Measurements from ENCODE around the gene THBS2. TPM values are rescaled to one million over a fixed set of nuclear protein-coding genes. Genes with fewer than 3 reads are reported as not detected.
"Not testable (repeated sequence)": the region's sequence is repeated elsewhere in the genome, so short reads cannot be mapped to it uniquely, and the experiment has no call there.

THBS2 gene
- polyA plus RNA-seq, 1 donor, result 7.3 TPM

DNA sequence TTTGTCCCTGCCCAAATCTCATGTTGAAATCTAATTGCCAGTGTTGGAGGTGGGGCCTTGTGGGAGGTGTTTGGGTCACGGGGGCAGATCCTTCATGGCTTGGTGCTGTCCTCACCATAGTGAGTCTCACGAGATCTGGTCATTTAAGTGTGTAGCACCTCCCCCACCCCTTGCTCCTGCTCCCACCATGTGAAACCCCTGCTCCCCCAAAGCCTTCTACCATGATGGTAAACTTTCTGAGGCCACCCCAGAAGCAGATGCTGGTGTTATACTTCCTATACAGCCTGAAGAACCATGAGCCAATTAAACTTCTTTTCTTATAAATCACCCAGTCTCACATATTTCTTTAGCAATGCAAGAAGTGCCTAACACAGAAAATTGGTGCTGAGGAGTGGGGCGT lies 19.9 kb upstream of the THBS2 start:
- DNase-seq, result no peak

DNA sequence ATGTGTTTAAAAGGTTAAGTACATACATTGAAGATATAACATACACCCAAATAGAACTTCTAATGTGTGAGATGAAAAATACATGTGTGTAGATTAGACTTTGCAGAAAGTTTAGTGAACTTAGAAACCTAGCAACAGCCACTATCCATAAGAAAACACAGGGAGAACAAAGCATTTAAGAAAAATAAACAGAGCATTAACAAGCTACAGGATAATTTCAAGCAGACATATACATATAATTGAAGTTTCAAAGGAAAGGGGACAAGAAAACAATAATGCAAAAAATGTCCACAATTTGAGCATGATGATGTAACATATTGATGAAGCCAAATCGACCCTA lies 18.2 kb upstream of the THBS2 start:
- no peak for DNase-seq

DNA sequence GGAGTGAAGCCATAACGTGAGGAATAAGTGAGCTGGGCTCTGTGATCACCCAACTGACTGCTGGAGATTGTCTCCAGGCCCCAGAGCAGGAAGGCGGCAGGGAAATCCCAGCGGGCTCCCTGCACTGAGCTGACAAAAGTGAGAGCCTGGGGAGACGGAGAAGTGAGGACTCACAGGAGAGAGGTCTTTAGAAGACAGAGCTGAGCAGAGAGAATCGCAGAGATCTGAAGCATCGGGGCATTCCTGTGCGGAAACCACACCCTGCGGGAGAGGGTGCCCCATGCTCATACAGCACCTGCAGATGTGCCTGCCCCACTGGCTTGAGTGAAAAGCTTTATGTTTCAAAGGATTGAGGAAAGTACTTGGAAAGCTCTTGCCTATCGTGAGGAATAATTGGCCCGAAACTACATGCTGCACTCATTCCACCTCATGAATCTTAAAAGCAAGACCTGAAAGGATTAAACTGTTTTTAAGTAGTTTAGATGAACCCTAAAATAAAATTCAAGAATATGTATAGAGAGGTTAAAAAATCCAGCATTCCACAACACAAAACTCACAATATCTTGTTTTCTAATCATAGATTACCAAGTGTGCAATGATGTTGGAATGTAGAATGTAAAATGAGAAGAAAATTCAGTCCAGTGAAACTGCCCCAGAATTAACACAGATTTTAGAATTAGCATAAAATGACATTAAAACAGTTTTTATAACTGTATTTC lies 17.7 kb upstream of the THBS2 start:
- DNase-seq, result no peak

DNA sequence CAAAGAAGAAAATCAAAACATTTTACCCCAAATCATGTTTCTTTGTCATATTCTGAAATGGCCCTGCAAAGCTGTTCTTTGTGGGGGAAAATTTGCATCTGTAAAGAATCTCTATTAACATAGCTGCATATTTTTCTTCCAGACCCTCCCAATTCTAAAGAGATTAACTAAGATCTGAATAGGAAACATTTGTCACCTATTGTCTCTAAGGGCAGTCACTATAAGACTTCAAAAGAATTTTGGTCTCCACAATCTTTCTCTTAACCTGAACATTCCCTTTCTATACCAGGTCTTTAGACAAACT lies 16.4 kb upstream of the THBS2 start:
- not testable (repeated sequence) for DNase-seq

GRCh38 chr6:169269180-169270076 lies 15.8 kb upstream of the THBS2 start:
- DNase-seq, result no peak

- no peak for DNase-seq
Measured at GRCh38 chr6:169268276-169268675, 14.6 kb upstream of the THBS2 start.

- no peak for DNase-seq
Measured at GRCh38 chr6:169266746-169267591, 13.3 kb upstream of the THBS2 start.

- no peak for DNase-seq
Measured at GRCh38 chr6:169266261-169266660, 12.6 kb upstream of the THBS2 start.

DNA sequence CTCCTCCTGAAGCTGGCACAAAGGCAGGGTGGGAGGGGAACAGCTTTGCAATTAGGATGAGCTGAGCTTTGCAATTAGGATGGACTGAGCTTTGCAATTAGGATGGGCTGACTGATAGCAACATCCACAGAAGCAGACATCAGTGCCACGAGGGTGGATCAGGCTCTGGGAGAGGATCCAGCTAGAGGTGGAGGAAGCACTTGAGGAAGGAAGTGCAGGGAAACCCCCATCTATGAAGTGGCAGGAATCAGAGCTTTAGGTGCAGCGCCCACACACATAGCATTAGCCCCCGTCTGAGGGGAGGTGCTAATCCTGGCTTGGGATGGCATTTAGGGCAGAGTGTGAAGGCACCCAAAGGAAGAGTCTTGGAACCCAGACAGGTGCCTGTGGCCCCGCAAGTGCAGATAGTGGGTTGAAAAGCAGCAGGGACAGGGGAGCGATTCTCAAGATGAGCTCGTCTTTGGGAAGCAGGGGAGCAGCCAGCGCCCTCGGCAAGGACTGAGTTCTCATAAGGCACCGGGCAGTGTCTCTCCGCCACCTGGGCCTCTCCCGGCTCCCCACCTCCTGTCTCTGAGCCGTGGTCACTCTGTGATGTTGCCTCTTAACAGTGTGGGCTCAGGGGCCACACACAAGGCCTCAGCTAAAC lies 12.0 kb upstream of the THBS2 start:
- no peak for DNase-seq

DNA sequence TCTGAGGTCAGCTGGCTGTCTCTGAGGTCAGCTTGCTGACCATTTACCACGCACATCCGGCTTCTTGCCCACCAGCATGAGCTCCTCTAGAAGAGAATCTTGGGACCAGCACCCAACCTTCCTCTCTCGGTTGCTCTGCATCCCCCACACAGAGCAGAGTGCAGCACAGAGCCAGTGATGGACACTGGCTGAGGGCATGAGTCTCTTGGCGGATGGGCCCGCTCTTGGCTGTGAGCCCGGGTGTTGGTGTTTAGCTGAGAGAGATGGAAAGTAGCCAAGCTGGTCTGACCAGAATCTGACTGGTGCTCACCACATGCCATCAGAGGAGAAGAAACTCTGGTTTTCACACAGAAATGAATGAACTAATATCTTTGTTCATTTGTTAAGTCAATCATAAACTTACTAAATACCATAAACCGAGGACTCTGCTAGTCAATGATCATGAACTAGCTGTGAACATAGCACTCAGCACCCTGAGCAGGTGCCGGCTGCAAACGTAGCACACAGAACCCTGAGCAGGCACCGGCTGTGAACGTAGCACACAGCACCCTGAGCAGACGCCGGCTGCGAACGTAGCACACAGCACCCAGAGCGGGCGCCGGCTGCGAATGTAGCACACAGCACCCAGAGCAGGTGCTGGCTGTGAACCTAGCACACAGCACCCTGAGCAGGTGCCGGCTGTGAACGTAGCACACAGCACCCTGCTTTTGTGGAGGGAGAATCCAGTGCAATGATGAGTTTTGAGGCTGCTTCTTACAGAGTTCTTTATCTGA lies 10.4 kb upstream of the THBS2 start:
- DNase-seq, result no peak

- DNase-seq, result no peak
Measured at GRCh38 chr6:169263374-169263773, 9.7 kb upstream of the THBS2 start.

DNA sequence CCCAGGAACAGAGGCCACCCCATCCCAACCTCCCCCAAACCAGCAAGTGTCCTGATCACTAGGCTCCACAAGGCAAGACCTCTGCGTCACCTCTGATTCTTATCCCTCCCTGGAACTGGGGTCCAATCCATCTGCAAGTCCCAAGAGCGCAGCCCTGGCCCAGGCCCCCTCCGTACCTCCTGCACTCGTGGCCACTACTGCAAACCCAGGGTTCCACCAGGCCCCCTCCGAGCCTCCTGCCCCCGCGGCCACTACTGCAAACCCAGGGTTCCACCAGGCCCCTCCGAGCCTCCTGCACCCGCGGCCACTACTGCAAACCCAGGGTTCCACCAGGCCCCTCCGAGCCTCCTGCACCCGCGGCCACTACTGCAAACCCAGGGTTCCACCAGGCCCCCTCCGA lies 9.0 kb upstream of the THBS2 start:
- not testable (repeated sequence) for DNase-seq

DNA sequence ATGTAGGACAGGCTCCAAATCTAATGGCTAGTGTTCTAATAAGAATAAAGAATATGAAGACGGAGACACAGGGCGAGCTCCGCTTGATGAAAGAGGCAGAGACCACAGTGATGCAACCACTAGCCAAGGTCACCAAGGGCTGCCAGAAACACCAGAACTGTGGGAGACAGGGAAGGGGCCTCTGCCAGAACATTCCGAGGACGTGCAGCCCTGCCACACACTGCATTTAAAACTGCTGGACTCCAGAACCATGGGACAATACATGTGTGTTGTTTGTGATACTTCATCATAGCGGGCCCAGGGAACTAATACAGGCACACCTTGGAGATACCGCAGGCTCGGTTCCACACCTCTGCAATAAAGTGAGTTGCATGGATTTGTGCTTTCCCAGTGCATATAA lies 2.9 kb upstream of the THBS2 start:
- no peak for DNase-seq

GRCh38 chr6:169256061-169256460 lies 2.4 kb upstream of the THBS2 start:
- no peak for DNase-seq

- no peak for DNase-seq
Measured at GRCh38 chr6:169255643-169256042, 2.0 kb upstream of the THBS2 start.

- no peak for DNase-seq
Measured at GRCh38 chr6:169254456-169255316, 1.0 kb upstream of the THBS2 start.

GRCh38 chr6:169252505-169253189 lies 999 bp downstream of the THBS2 start:
- DNase-seq, result no peak

GRCh38 chr6:169251822-169252504 lies 1.7 kb downstream of the THBS2 start:
- DNase-seq, result no peak

- DNase-seq, result no peak
Measured at GRCh38 chr6:169251371-169251802, 2.3 kb downstream of the THBS2 start.
